VCaP (cell line): Measurements from ENCODE around the gene MIS12.

Experiments used
- H3K27ac ChIP-seq: fragments of 450-650 bp; 2 replicates; pipeline ENCODE4 v1.5.1; 2017
- CTCF ChIP-seq: fragments of 450-650 bp; conservative IDR thresholded peaks from 2 replicates; pipeline ENCODE4 v1.5.1; 2017; ENCODE audit warnings: mild to moderate bottlenecking, moderate library complexity

Gene MIS12

GRCh38 chr17:5500589-5501391, 14.4 kb downstream of the MIS12 start:
- H3K27ac ChIP-seq: no peak overlapping the region
- no peak for TF ChIP-seq CTCF

- H3K27ac ChIP-seq: no peak overlapping the region
- no peak for TF ChIP-seq CTCF
These were observed 15.3 kb downstream of the MIS12 start for GRCh38 chr17:5501685-5502084.

GRCh38 chr17:5502552-5502951, 16.2 kb downstream of the MIS12 start:
- no peak for TF ChIP-seq CTCF

GRCh38 chr17:5506307-5506706, 19.9 kb downstream of the MIS12 start:
- H3K27ac ChIP-seq: no peak overlapping the region
- TF ChIP-seq CTCF: peak; percentile 48

More at GRCh38 chr17:5502552-5502951, 16.2 kb downstream of the MIS12 start:
- H3K27ac ChIP-seq: no peak overlapping the region

- H3K27ac ChIP-seq: no peak overlapping the region
- no peak for TF ChIP-seq CTCF
These were observed 22.4 kb downstream of the MIS12 start for GRCh38 chr17:5508810-5509209.

- no peak overlapping the region for H3K27ac ChIP-seq
- TF ChIP-seq CTCF: no peak
These were observed 23.1 kb downstream of the MIS12 start for GRCh38 chr17:5509482-5509881.

- H3K27ac ChIP-seq: no peak overlapping the region
- TF ChIP-seq CTCF: no peak
These were observed 24.4 kb downstream of the MIS12 start for GRCh38 chr17:5510771-5511170.
